RWPE1 (cell line): ENCODE data around the gene VPS26B.

Experiments used
- CTCF ChIA-PET: fragments of 350-600 bp; sonication (Branson Sonifier 250); formaldehyde crosslinking; extraction: SDS; loops from one replicate; lab custom pipeline; 2021; lab: Yijun Ruan, JAX
- POLR2A ChIA-PET: fragments of 400-600 bp; formaldehyde crosslinking; extraction: SDS; loops from one replicate; lab custom pipeline; 2020; ENCODE audit warnings: antibody characterized with exemption; ENCODE audit not compliant: low non-redundant PET; lab: Yijun Ruan, JAX
- DNase-seq: peaks from one replicate; pipeline ENCODE4 v3.0.0; 2012; ENCODE audit warnings: low spot score
- H3K27ac ChIP-seq: fragments of 450-650 bp; 2 replicates; pipeline ENCODE4 v1.5.1; 2017
- TF ChIP-seq, protein P1 (sequence below): fragments of 450-650 bp; conservative IDR thresholded peaks from 2 replicates; pipeline ENCODE4 v1.5.1; 2017; ENCODE audit warnings: low read depth, mild to moderate bottlenecking

The VPS26B gene

DNA sequence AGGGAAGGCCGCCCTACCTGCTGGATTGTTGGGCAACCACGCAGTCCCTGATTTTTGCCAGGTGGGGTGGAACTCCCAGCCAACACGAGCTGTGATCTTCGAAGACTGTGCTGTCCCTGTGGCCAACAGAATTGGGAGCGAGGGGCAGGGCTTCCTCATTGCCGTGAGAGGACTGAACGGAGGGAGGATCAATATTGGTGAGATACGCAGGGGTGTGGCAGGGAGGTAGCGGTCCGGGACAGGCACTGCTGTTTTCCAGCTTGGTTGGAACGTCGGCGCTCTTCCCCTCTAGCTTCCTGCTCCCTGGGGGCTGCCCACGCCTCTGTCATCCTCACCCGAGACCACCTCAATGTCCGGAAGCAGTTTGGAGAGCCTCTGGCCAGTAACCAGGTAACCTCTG, 36.5 kb downstream of the VPS26B start:
- POLR2A ChIA-PET = no interaction called here
- CTCF ChIA-PET = interaction anchor here (1.5 kb wide), 1 partner anchor 10 kb away, joined by 8 read pairs; no protein-coding TSS in a partner anchor
- TF ChIP-seq, protein P1, sequence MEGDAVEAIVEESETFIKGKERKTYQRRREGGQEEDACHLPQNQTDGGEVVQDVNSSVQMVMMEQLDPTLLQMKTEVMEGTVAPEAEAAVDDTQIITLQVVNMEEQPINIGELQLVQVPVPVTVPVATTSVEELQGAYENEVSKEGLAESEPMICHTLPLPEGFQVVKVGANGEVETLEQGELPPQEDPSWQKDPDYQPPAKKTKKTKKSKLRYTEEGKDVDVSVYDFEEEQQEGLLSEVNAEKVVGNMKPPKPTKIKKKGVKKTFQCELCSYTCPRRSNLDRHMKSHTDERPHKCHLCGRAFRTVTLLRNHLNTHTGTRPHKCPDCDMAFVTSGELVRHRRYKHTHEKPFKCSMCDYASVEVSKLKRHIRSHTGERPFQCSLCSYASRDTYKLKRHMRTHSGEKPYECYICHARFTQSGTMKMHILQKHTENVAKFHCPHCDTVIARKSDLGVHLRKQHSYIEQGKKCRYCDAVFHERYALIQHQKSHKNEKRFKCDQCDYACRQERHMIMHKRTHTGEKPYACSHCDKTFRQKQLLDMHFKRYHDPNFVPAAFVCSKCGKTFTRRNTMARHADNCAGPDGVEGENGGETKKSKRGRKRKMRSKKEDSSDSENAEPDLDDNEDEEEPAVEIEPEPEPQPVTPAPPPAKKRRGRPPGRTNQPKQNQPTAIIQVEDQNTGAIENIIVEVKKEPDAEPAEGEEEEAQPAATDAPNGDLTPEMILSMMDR = no peak
- no peak overlapping the region for H3K27ac ChIP-seq
- no peak for DNase-seq

DNA sequence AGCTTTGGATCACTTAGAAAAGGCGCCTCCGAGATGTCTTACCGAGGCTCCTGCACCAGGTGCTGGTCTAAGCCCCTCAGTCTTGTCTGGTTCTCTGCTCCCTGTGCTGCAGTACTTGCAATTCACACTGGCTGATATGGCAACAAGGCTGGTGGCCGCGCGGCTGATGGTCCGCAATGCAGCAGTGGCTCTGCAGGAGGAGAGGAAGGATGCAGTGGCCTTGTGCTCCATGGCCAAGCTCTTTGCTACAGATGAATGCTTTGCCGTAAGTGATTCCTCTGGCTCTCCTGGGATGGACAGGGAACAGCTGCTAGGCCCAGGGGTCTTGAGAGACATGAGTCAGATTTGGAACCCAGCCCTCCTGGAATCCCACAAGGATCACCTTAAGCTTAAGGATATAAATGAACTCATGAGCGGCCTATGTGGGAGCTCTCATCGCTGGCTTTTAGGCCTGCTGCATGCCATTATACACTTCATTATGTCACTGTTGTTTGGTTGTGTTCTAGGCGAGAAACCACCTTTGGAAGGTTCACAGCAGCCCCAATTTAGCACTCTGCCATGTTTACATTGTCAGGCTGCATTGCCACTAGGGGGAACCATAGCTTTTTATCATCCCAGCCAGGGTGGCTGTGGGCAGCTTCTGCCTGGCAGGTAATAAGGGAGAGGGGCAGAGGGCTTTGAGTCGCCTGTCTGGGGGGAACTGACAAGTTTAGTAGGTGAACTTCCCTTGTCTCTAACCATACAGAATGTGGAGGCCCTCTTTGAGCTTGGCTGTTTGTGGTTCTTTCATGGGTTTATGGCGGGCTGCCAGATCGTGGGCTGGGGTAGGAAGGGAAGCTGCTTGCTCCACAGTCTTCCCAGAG, 37.4 kb downstream of the VPS26B start:
- peak; percentile 48 for DNase-seq
- ChIA-PET CTCF (interaction anchor here (0.5 to 1.5 kb wide), 9 partner anchors 9 to 558 kb away, joined by 3 to 9 read pairs (median 3); no protein-coding TSS in a partner anchor), POLR2A (no interaction called here)
- TF ChIP-seq, protein P1 = peak; percentile 48
- no peak overlapping the region for H3K27ac ChIP-seq

DNA sequence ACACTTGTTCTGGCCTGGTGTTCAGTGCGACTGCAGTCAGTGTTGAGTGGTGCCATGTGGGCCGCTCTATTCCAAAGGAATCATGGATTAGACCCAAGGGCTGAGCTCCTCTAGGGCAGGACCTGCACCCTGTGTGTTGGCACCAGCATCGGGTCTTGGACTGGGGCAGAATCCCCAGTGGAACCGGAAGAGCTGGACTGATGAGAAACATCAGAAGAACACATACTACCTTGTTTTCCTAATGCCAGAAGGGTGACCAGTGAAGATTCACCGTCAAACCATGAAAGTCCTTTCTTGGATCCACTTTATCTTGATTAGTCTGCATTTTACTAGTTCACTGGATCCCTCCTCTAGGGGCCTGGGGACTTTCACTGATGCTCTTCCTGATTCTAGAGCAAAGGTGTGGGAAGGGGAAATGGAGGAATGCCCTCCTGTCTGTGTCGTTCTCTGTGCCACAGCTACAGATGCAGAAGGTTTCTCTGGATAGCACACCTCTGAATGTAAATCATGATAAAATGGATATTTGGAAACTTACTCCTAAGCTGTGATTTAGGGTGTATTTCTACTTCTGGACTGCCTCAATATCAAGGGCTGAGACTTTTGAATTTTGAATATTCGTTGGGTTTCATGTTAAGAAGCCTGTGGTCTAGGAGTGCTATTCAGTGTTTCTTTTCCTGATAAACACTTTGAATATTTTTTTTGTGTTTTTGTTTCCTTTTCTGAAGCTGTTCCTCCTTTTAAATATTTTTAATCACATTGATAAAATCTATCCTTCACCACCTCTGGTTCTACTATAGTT, 40.7 kb downstream of the VPS26B start:
- DNase-seq = no peak
- TF ChIP-seq, protein P1 = no peak
- POLR2A ChIA-PET = no interaction called here
- H3K27ac ChIP-seq = no peak overlapping the region
- CTCF ChIA-PET = no interaction called here

DNA sequence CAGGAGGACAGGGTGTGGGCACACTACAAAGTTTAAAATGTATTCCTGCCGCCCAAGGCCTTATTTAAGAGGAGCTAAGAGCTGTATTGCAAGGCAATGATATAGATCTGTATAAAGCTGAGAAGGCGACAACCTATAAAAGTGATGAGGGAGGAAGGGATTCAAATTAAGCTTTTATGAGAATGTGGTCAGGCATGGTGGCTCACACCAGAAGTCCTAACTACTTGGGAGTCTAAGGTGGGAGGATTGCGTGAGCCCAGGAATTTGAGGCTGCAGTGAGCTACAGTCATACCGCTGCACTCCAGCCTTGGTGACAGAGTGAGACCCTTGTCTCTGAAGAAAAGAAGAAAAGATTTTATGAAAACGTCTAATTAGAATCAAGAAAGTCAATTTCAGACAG, 42.0 kb downstream of the VPS26B start:
- DNase-seq = no peak
- H3K27ac ChIP-seq = peak overlapping the region; percentile 71; the same call in 1 of the 2 replicates
- ChIA-PET POLR2A (no interaction called here), CTCF (interaction anchor here (0.6 to 0.8 kb wide), 2 partner anchors 10 to 258 kb away, joined by 4 read pairs; partner anchors contain the start of gene GLB1L3)
- TF ChIP-seq, protein P1 = no peak

DNA sequence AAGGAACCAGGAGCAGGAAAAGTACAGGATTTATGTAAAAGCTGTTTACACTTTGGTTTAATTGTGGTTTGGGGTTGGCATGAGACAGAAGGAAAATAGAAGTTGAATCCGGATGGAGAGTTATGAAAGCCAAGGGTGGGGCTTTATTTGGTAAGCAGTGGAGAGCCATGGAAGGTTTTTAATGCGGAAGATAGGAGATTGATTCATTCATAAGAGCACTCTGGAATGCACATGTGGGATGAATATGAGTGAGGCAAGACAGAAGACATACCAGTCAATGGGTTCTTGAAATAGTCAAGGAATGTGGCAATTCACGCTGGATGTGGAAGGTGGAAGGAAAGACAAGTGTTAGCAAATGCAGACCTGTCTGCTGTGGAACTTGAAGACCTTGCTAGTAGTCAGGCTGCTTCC, 42.4 kb downstream of the VPS26B start:
- ChIA-PET CTCF (interaction anchor here (0.8 kb wide), 1 partner anchor 10 kb away, joined by 4 read pairs; the partner anchor contains the start of gene GLB1L3), POLR2A (no interaction called here)
- peak overlapping the region; percentile 71; the same call in 1 of the 2 replicates for H3K27ac ChIP-seq
- DNase-seq = peak; percentile 84
- TF ChIP-seq, protein P1 = no peak

DNA sequence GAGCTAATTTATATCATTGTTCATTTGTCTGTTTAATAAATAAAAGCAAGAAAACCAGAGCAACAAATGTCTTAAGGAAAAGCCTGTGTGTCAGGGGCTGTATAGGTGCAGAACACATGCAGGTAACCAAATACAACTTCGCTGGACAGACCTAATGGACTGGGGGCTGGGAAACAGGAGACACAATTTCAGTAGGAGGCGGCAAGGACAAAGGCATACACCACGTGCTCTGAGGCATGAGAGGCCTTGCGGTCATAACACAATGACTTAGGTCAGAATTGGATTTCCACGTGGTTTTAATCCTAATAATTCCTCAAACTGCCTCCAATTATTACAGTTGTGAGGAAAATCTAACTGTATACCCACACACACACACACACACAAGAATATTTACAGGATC, 43.0 kb downstream of the VPS26B start:
- POLR2A ChIA-PET = no interaction called here

More for the DNA sequence above, 43.0 kb downstream of the VPS26B start:
- TF ChIP-seq, protein P1 = no peak
- DNase-seq = no peak
- CTCF ChIA-PET = interaction anchor here (0.6 kb wide), 1 partner anchor 283 kb away, joined by 3 read pairs; no protein-coding TSS in a partner anchor
- peak overlapping the region; percentile 67; the same call in 1 of the 2 replicates for H3K27ac ChIP-seq
